ENCODE measurements around the gene VCL.

VCL gene

GRCh38 chr10:74084955-74085354 lies 87.0 kb downstream of the VCL start:
- no peaks in the 10 kb centered on the region for H3K9me3 ChIP-seq

GRCh38 chr10:74086317-74086716 lies 88.4 kb downstream of the VCL start:
- H3K9me3 ChIP-seq = no peaks in the 10 kb centered on the region
- H3K4me3 ChIP-seq (ENCODE audit: low read depth in 1 of 2, low read length in 1 of 2) = no peak overlapping the region
- H3K36me3 ChIP-seq = peaks cover 81% of the 10 kb centered on the region
- peaks cover 11 to 12% of the 10 kb centered on the region in 2 experiments for H3K4me1 ChIP-seq (ENCODE audit: control insufficient read depth in 1 of 2, insufficient read depth in 1 of 2, low read depth in 1 of 2, low read length in 1 of 2)
- no peak overlapping the region for H3K27ac ChIP-seq
- H3K27me3 ChIP-seq = no peaks in the 10 kb centered on the region
- no peak for TF ChIP-seq CTCF (IDR thresholded peaks at IDR 0.05)

More at GRCh38 chr10:74084955-74085354, 87.0 kb downstream of the VCL start:
- Histone ChIP-seq H3K4me3 (ENCODE audit: low read depth in 1 of 2, low read length in 1 of 2) (no peak overlapping the region), H3K27ac (no peak overlapping the region), H3K36me3 (peaks cover 67% of the 10 kb centered on the region), H3K4me1 (ENCODE audit: control insufficient read depth in 1 of 2, insufficient read depth in 1 of 2, low read depth in 1 of 2, low read length in 1 of 2) (peaks cover 15 to 16% of the 10 kb centered on the region in 2 experiments), H3K27me3 (no peaks in the 10 kb centered on the region)
- no peak for TF ChIP-seq CTCF (IDR thresholded peaks at IDR 0.05)

- Histone ChIP-seq H3K27me3 (no peaks in the 10 kb centered on the region), H3K9me3 (no peaks in the 10 kb centered on the region), H3K4me1 (ENCODE audit: control insufficient read depth in 1 of 2, insufficient read depth in 1 of 2, low read depth in 1 of 2, low read length in 1 of 2) (no peaks in the 10 kb centered on the region), H3K4me3 (ENCODE audit: low read depth in 1 of 2, low read length in 1 of 2) (no peak overlapping the region), H3K27ac (no peak overlapping the region), H3K36me3 (peaks cover 88% of the 10 kb centered on the region)
- no peak for TF ChIP-seq CTCF (IDR thresholded peaks at IDR 0.05)
Measured at GRCh38 chr10:74088722-74089121, 90.8 kb downstream of the VCL start.

- Histone ChIP-seq H3K27me3 (no peaks in the 10 kb centered on the region), H3K27ac (no peak overlapping the region), H3K4me1 (ENCODE audit: control insufficient read depth in 1 of 2, insufficient read depth in 1 of 2, low read depth in 1 of 2, low read length in 1 of 2) (no peaks in the 10 kb centered on the region), H3K36me3 (peaks cover 93% of the 10 kb centered on the region), H3K9me3 (peaks cover 2% of the 10 kb centered on the region), H3K4me3 (ENCODE audit: low read depth in 1 of 2, low read length in 1 of 2) (no peak overlapping the region)
- no peak for TF ChIP-seq CTCF (IDR thresholded peaks at IDR 0.05)
Measured at GRCh38 chr10:74092372-74092771, 94.5 kb downstream of the VCL start.

GRCh38 chr10:74093530-74094164 lies 95.7 kb downstream of the VCL start:
- TF ChIP-seq CTCF (IDR thresholded peaks at IDR 0.05) = no peak
- peaks cover 99% of the 10 kb centered on the region for H3K36me3 ChIP-seq
- no peaks in the 10 kb centered on the region for H3K4me1 ChIP-seq (ENCODE audit: control insufficient read depth in 1 of 2, insufficient read depth in 1 of 2, low read depth in 1 of 2, low read length in 1 of 2)
- no peak overlapping the region for H3K27ac ChIP-seq
- no peaks in the 10 kb centered on the region for H3K27me3 ChIP-seq
- H3K9me3 ChIP-seq = peaks cover 8% of the 10 kb centered on the region
- H3K4me3 ChIP-seq (ENCODE audit: low read depth in 1 of 2, low read length in 1 of 2) = no peak overlapping the region

All from neutrophil (primary cell).